GM21526 (cell line): ENCODE measurements around the gene STX16.
A peak's percentile ranks its signal among the peaks of the same experiment; 100 is the strongest.
"Not testable (repeated sequence)": the region's sequence is repeated elsewhere in the genome, so short reads cannot be mapped to it uniquely, and the experiment has no call there.

ENCODE experiments used
- ATAC-seq: cut with Tn5 transposase; IDR thresholded peaks from one replicate; pipeline ENCODE4 v1.9.1; 2021; ENCODE audit warnings: moderate library complexity; ENCODE audit not compliant: unreplicated experiment, low FRiP score

The STX16 gene

GRCh38 chr20:58635279-58635665 lies 15.8 kb upstream of the STX16 start:
- no peak for ATAC-seq

- ATAC-seq, result no peak
These were observed 14.6 kb upstream of the STX16 start for GRCh38 chr20:58636396-58636982.

GRCh38 chr20:58636983-58637421 lies 14.1 kb upstream of the STX16 start:
- ATAC-seq, result no peak

GRCh38 chr20:58637466-58638213 lies 13.4 kb upstream of the STX16 start:
- no peak for ATAC-seq

GRCh38 chr20:58638467-58639181 lies 12.5 kb upstream of the STX16 start:
- no peak for ATAC-seq

GRCh38 chr20:58639182-58640146 lies 11.6 kb upstream of the STX16 start:
- no peak for ATAC-seq

GRCh38 chr20:58640446-58640845 lies 10.6 kb upstream of the STX16 start:
- ATAC-seq, result no peak

GRCh38 chr20:58642441-58642840 lies 8.6 kb upstream of the STX16 start:
- no peak for ATAC-seq

- not testable (repeated sequence) for ATAC-seq
These were observed 8.2 kb upstream of the STX16 start for GRCh38 chr20:58642896-58643295.

- ATAC-seq, result no peak
These were observed 5.6 kb upstream of the STX16 start for GRCh38 chr20:58645412-58645968.

- no peak for ATAC-seq
These were observed 4.8 kb upstream of the STX16 start for GRCh38 chr20:58646257-58646656.

GRCh38 chr20:58646703-58647102 lies 4.4 kb upstream of the STX16 start:
- ATAC-seq, result no peak

GRCh38 chr20:58647162-58647795 lies 3.8 kb upstream of the STX16 start:
- no peak for ATAC-seq

GRCh38 chr20:58647796-58648501 lies 3.1 kb upstream of the STX16 start:
- no peak for ATAC-seq

GRCh38 chr20:58648502-58648825 lies 2.6 kb upstream of the STX16 start:
- not testable (repeated sequence) for ATAC-seq

- ATAC-seq, result no peak
These were observed 1.5 kb upstream of the STX16 start for GRCh38 chr20:58649288-58650180.

- ATAC-seq, result peak; percentile 31
These were observed 805 bp upstream of the STX16 start for GRCh38 chr20:58650181-58650775.

GRCh38 chr20:58651559-58651945 lies 469 bp downstream of the STX16 start:
- ATAC-seq, result no peak
